GM18909 (cell line): Measurements from ENCODE around the gene CLDN22.
"Not testable (repeated sequence)": the region's sequence is repeated elsewhere in the genome, so short reads cannot be mapped to it uniquely, and the experiment has no call there.

Experiments
- ATAC-seq: cut with Tn5 transposase; IDR thresholded peaks from one replicate; pipeline ENCODE4 v1.9.1; 2021; ENCODE audit warnings: mild to moderate bottlenecking; ENCODE audit not compliant: unreplicated experiment, poor library complexity

Gene CLDN22

GRCh38 chr4:183324619-183325018 is 4.5 kb upstream of the CLDN22 start:
- ATAC-seq, result no peak

- not testable (repeated sequence) for ATAC-seq
Measured at GRCh38 chr4:183324056-183324455, 4.0 kb upstream of the CLDN22 start.

- ATAC-seq, result no peak
Measured at GRCh38 chr4:183323295-183323694, 3.2 kb upstream of the CLDN22 start.

GRCh38 chr4:183322326-183322725 is 2.2 kb upstream of the CLDN22 start, which contains the start of gene CLDN24:
CLDN24 (minus strand) TSS chr4:183322426; CDS start chr4:183322426, 0 bp downstream.
- ATAC-seq, result no peak

- ATAC-seq, result no peak
Measured at GRCh38 chr4:183321516-183321915, 1.4 kb upstream of the CLDN22 start.

- peak; percentile 58 for ATAC-seq
Measured at GRCh38 chr4:183321079-183321478, 1.0 kb upstream of the CLDN22 start.

- ATAC-seq, result no peak
Measured at GRCh38 chr4:183318656-183319055, 1.4 kb downstream of the CLDN22 start.

- ATAC-seq, result no peak
Measured at GRCh38 chr4:183314806-183315205, 5.3 kb downstream of the CLDN22 start.

- ATAC-seq, result no peak
Measured at GRCh38 chr4:183314336-183314735, 5.7 kb downstream of the CLDN22 start.

- ATAC-seq, result no peak
Measured at GRCh38 chr4:183312841-183313240, 7.2 kb downstream of the CLDN22 start.

- no peak for ATAC-seq
Measured at GRCh38 chr4:183306811-183307210, 13.3 kb downstream of the CLDN22 start.

- ATAC-seq, result no peak
Measured at GRCh38 chr4:183304538-183304937, 15.5 kb downstream of the CLDN22 start.

- ATAC-seq, result no peak
Measured at GRCh38 chr4:183304067-183304466, 16.0 kb downstream of the CLDN22 start.

- no peak for ATAC-seq
Measured at GRCh38 chr4:183303301-183303700, 16.8 kb downstream of the CLDN22 start.

GRCh38 chr4:183300655-183301054 is 19.4 kb downstream of the CLDN22 start:
- ATAC-seq, result no peak

GRCh38 chr4:183300070-183300469 is 20.0 kb downstream of the CLDN22 start:
- no peak for ATAC-seq

- ATAC-seq, result no peak
Measured at GRCh38 chr4:183299464-183299863, 20.6 kb downstream of the CLDN22 start.

GRCh38 chr4:183297675-183298074 is 22.4 kb downstream of the CLDN22 start:
- peak; percentile 90 for ATAC-seq

- no peak for ATAC-seq
Measured at GRCh38 chr4:183295711-183296110, 24.4 kb downstream of the CLDN22 start.

GRCh38 chr4:183291070-183291469 is 29.0 kb downstream of the CLDN22 start:
- ATAC-seq, result no peak

GRCh38 chr4:183289688-183290087 is 30.4 kb downstream of the CLDN22 start:
- ATAC-seq, result no peak

- no peak for ATAC-seq
Measured at GRCh38 chr4:183288955-183289354, 31.1 kb downstream of the CLDN22 start.

- peak; percentile 85 for ATAC-seq
Measured at GRCh38 chr4:183287677-183288076, 32.4 kb downstream of the CLDN22 start.
